HCT116 (cell line): Measurements from ENCODE around the gene CNTROB. TPM values are rescaled to one million over a fixed set of nuclear protein-coding genes. Genes with fewer than 3 reads are reported as not detected.

Experiments used
- ATAC-seq: fragments of 200-7000 bp; cut with Tn5 transposase; 2 replicates; pipeline ENCODE4 v1.9.1; 2020; ENCODE audit warnings: mild to moderate bottlenecking, moderate library complexity
- BruUV-seq: library from RNA; stranded (reverse); fragments of 400-500 nt; replicated peaks from 2 replicates; lab custom pipeline; 2021; lab: Mats Ljungman, UMichigan
- CTCF ChIA-PET: fragments of 300-600 bp; sonication (Branson Sonifier 250); formaldehyde crosslinking; loops from one replicate; lab custom pipeline; 2021; ENCODE audit warnings: antibody characterized with exemption; lab: Charles Lee
- POLR2A ChIA-PET: fragments of 300-600, 350-600 bp; sonication (Branson Sonifier 250); formaldehyde crosslinking; loops from one replicate; lab custom pipeline; 2021; ENCODE audit warnings: antibody characterized with exemption; lab: Charles Lee
- RAD21 ChIA-PET, 2 experiments: fragments of 300-600 bp; sonication (Branson Sonifier 250); formaldehyde crosslinking; loops; one replicate each; lab custom pipeline; 2023; ENCODE audit warnings: low total read pairs in 2 of 2; ENCODE audit not compliant: uncharacterized antibody in 2 of 2, unreplicated experiment in 2 of 2, low non-redundant PET in 1 of 2; lab: Charles Lee
- DNase-seq: peaks from one replicate; pipeline ENCODE4 v3.0.0-alpha.2; 2010; ENCODE audit warnings: low read depth, low spot score
- H2AFZ ChIP-seq: fragments of 200-600 bp; shearing (Covaris generic), sonication (generic); 2 replicates; pipeline ENCODE4 v1.6.1; 2017; ENCODE audit warnings: low read depth, mixed run types, mixed read lengths, antibody characterized with exemption, low read length; ENCODE audit not compliant: poor library complexity, severe bottlenecking
- H3K27ac ChIP-seq: 2 replicates; pipeline ENCODE4 v1.5.1; 2012; ENCODE audit warnings: low read depth, low read length
- H3K27me3 ChIP-seq: fragments of 200-600 bp; sonication (generic); 2 replicates; pipeline ENCODE4 v1.6.1; 2016; ENCODE audit warnings: mixed run types, low read length, mixed read lengths; ENCODE audit not compliant: insufficient read depth
- H3K36me3 ChIP-seq, 2 experiments: fragments of 200-500 bp in 1 of 2; fragments of 200-600 bp in 1 of 2; sonication (Bioruptor generic) in 1 of 2; sonication (generic) in 1 of 2; 2 replicates each; pipeline versions ENCODE4 v1.5.1 to v1.6.1; 2014 to 2016; ENCODE audit warnings: low read length in 2 of 2, inconsistent platforms in 1 of 2, mixed read lengths in 1 of 2, mixed run types in 1 of 2; ENCODE audit not compliant: insufficient read depth in 2 of 2, control insufficient read depth in 1 of 2
- H3K4me1 ChIP-seq, 2 experiments: fragments of 200-600 bp in 1 of 2; sonication (generic) in 1 of 2; 2 replicates each; pipeline versions ENCODE4 v1.5.1 to v1.6.1; 2012 to 2017; ENCODE audit warnings: low read length in 2 of 2, inconsistent platforms in 1 of 2, mild to moderate bottlenecking in 1 of 2, mixed read lengths in 1 of 2, mixed run types in 1 of 2, moderate library complexity in 1 of 2; ENCODE audit not compliant: insufficient read depth in 2 of 2, control insufficient read depth in 1 of 2
- H3K4me2 ChIP-seq: fragments of 200-600 bp; sonication (generic); 2 replicates; pipeline ENCODE4 v1.6.1; 2017; ENCODE audit warnings: mixed run types, low read length, mixed read lengths
- H3K4me3 ChIP-seq, 2 experiments: fragments of 200-600 bp in 1 of 2; sonication (generic) in 1 of 2; replicated peaks in 1 of 2; 2 replicates each; pipeline ENCODE4 v1.5.1; 2011 to 2016; ENCODE audit warnings: low read length in 2 of 2, control low read depth in 1 of 2, low read depth in 1 of 2, mild to moderate bottlenecking in 1 of 2, mixed read lengths in 1 of 2, mixed run types in 1 of 2
- H3K79me2 ChIP-seq: fragments of 200-600 bp; sonication (generic); 2 replicates; pipeline ENCODE4 v1.6.1; 2017; ENCODE audit warnings: mild to moderate bottlenecking, mixed run types, low read length, moderate library complexity, mixed read lengths; ENCODE audit not compliant: insufficient read depth
- H3K9ac ChIP-seq: fragments of 200-600 bp; sonication (generic); 2 replicates; pipeline ENCODE4 v1.6.1; 2016; ENCODE audit warnings: low read length, mixed read lengths
- H3K9me2 ChIP-seq: fragments of 200-600 bp; sonication (generic), shearing (Covaris generic); 2 replicates; pipeline ENCODE4 v1.6.1; 2017; ENCODE audit warnings: mixed run types, mild to moderate bottlenecking, moderate library complexity; ENCODE audit not compliant: insufficient read depth
- H3K9me3 ChIP-seq, 2 experiments: fragments of 200-500 bp in 1 of 2; fragments of 200-600 bp in 1 of 2; sonication (Bioruptor generic) in 1 of 2; sonication (generic) in 1 of 2; 2 replicates each; pipeline ENCODE4 v1.6.1; 2014 to 2017; ENCODE audit warnings: low read length in 2 of 2, mixed read lengths in 2 of 2, inconsistent platforms in 1 of 2, low read depth in 1 of 2, mild to moderate bottlenecking in 1 of 2, mixed run types in 1 of 2, moderate library complexity in 1 of 2; ENCODE audit not compliant: control insufficient read depth in 1 of 2, insufficient read depth in 1 of 2
- H4K20me1 ChIP-seq: fragments of 200-600 bp; sonication (generic), shearing (Covaris generic); 2 replicates; pipeline ENCODE4 v1.6.1; 2017; ENCODE audit warnings: mixed run types, mild to moderate bottlenecking, moderate library complexity; ENCODE audit not compliant: insufficient read depth
- ATF3 ChIP-seq: IDR thresholded peaks from 2 replicates; pipeline ENCODE4 v1.6.1; 2012
- CBX3 ChIP-seq: IDR thresholded peaks from 2 replicates; pipeline ENCODE4 v1.6.1; 2012; ENCODE audit warnings: low read depth
- CEBPB ChIP-seq: IDR thresholded peaks from 2 replicates; pipeline ENCODE4 v1.6.1; 2012; ENCODE audit warnings: low read depth
- EGR1 ChIP-seq: IDR thresholded peaks from 2 replicates; pipeline ENCODE4 v1.6.1; 2012; ENCODE audit warnings: low read depth
- EZH2phosphoT487 ChIP-seq: fragments of 200-600 bp; IDR thresholded peaks from 2 replicates; pipeline ENCODE4 v1.6.1; 2018; ENCODE audit warnings: antibody characterized with exemption, borderline replicate concordance
- POLR2AphosphoS5 ChIP-seq: IDR thresholded peaks from 2 replicates; pipeline ENCODE4 v1.6.1; 2011; ENCODE audit warnings: mild to moderate bottlenecking, low read depth, low read length, moderate library complexity
- REST ChIP-seq: IDR thresholded peaks from 2 replicates; pipeline ENCODE4 v1.6.1; 2012; ENCODE audit warnings: low read depth
- SIN3A ChIP-seq: IDR thresholded peaks from 2 replicates; pipeline ENCODE4 v1.6.1; 2012; ENCODE audit warnings: low read depth
- SP1 ChIP-seq: IDR thresholded peaks from 2 replicates; pipeline ENCODE4 v1.6.1; 2012; ENCODE audit warnings: low read depth
- TCF7L2 ChIP-seq: IDR thresholded peaks from 2 replicates; pipeline ENCODE4 v1.7.0; 2011; ENCODE audit warnings: borderline replicate concordance, inconsistent platforms; ENCODE audit not compliant: insufficient read depth, insufficient read length; ENCODE audit errors: extremely low read depth
- YY1 ChIP-seq: IDR thresholded peaks from 2 replicates; pipeline ENCODE4 v1.6.1; 2011; ENCODE audit warnings: low read length, low read depth, moderate library complexity, mild to moderate bottlenecking; ENCODE audit not compliant: insufficient replicate concordance; ENCODE audit errors: extremely low read depth
- ZBTB33 ChIP-seq: IDR thresholded peaks from 2 replicates; pipeline ENCODE4 v1.6.1; 2011; ENCODE audit warnings: mild to moderate bottlenecking, low read length, moderate library complexity; ENCODE audit not compliant: insufficient replicate concordance; ENCODE audit errors: extremely low read depth
- ZFX ChIP-seq: fragments of 450-650 bp; IDR thresholded peaks from 2 replicates; pipeline ENCODE4 v1.6.1; 2017
- ZNF274 ChIP-seq: fragments of 200-500 bp; sonication (Bioruptor generic); IDR thresholded peaks from 2 replicates; pipeline ENCODE4 v1.6.1; 2014; ENCODE audit warnings: mild to moderate bottlenecking, low read depth, low read length, inconsistent platforms
- intact Hi-C: fragments of 100-400 bp; cut with micrococcal nuclease; formaldehyde crosslinking; loops from 2 replicates; pipeline ENCODE4 v1.10.0; 2022
- total RNA-seq: library from RNA; stranded (reverse); gene quantifications from one replicate; pipeline ENCODE4 v1.2.1, GENCODE V29; 2021; ENCODE audit not compliant: unreplicated experiment

Gene CNTROB
- total RNA-seq, 1 experiment from 2014 or later, result 54.6 TPM

- H3K27me3 ChIP-seq, result no peaks in the 10 kb centered on the region
- intact Hi-C loops, result no loop called here
- DNase-seq (no peak), ATAC-seq (no peak)
- no TSS peak for BruUV-seq
- H3K9me2 ChIP-seq, result no peaks in the 10 kb centered on the region
- H4K20me1 ChIP-seq, result no peaks in the 10 kb centered on the region
- POLR2A ChIA-PET, result interaction anchor here (1.0 kb wide), 1 partner anchor 10 kb away, joined by 3 read pairs; the partner anchor contains the start of genes CNTROB and TRAPPC1
- no peak overlapping the region for H3K27ac ChIP-seq
- RAD21 ChIA-PET, result no interaction called here
- no peak overlapping the region for H3K4me2 ChIP-seq
- H3K9ac ChIP-seq, result no peak overlapping the region
- H3K9me3 ChIP-seq, result no peaks in the 10 kb centered on the region
- H2AFZ ChIP-seq, result no peak overlapping the region
- H3K79me2 ChIP-seq, result no peaks in the 10 kb centered on the region
- no peak overlapping the region for H3K4me3 ChIP-seq
- CTCF ChIA-PET, result no interaction called here
- no peak for TF ChIP-seq SIN3A
- TF ChIP-seq YY1, result no peak
- TF ChIP-seq SP1, result no peak
- no peak for TF ChIP-seq CBX3
- TF ChIP-seq ZBTB33, result no peak
- TF ChIP-seq CEBPB, result no peak
- TF ChIP-seq EGR1, result no peak
- TF ChIP-seq POLR2AphosphoS5, result no peak
- TF ChIP-seq TCF7L2, result no peak
- no peak for TF ChIP-seq ZFX
- TF ChIP-seq ATF3, result no peak
- TF ChIP-seq EZH2phosphoT487, result no peak
- no peak for TF ChIP-seq REST
- TF ChIP-seq ZNF274, result no peak
- no peaks in the 10 kb centered on the region for H3K4me1 ChIP-seq
- no peaks in the 10 kb centered on the region for H3K36me3 ChIP-seq
These were observed 9.6 kb upstream of the CNTROB start for GRCh38 chr17:7922269-7922844.
